NCI-H1048 (cell line): ENCODE measurements around the gene BACH2.
"Not testable (repeated sequence)": the region's sequence is repeated elsewhere in the genome, so short reads cannot be mapped to it uniquely, and the experiment has no call there.

Experiments used
- DNase-seq: peaks from one replicate; lab custom pipeline; 2025; lab: John Stamatoyannopoulos, UW

The BACH2 gene

DNA sequence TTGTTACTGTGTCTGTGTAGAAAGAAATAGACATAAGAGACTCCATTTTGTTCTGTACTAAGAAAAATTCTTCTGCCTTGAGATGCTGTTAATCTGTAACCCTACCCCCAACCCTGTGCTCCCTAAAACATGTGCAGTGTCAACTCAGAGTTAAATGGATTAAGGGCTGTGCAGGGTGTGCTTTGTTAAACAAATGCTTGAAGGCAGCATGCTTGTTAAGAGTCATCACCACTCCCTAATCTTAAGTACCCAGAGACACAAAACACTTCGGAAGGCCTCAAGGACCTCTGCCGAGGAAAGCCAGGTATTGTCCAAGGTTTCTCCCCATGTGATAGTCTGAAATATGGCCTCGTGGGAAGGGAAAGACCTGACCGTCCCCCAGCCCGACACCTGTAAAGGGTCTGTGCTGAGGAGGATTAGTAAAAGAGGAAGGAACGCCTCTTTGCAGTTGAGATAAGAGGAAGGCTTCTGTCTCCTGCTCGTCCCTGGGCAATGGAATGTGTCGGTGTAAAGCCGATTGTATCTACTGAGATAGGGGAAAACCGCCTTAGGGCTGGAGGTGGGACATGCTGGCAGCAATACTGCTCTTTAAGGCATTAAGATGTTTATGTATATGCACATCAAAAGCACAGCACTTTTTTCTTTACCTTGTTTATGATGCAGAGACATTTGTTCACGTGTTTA lies 405.7 kb downstream of the BACH2 start:
- not testable (repeated sequence) for DNase-seq

DNA sequence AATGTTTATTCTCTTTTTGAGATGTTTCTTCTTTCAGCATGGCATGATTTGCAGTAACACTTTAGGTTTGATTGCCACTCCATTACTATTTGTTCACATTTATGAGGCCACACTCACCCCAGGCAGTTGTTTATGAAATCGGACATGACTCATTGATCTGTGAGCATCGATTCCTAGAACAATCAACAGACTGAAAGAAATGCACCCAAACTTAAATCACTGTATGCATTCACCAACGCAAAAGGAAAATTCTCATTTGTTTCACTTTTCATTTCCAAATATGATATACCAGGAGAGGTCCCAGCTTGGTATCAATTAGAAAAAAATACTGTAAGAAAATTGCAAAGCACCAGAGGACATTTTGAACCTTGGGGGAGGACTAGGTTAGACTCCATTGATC lies 407.8 kb downstream of the BACH2 start:
- no peak for DNase-seq

DNA sequence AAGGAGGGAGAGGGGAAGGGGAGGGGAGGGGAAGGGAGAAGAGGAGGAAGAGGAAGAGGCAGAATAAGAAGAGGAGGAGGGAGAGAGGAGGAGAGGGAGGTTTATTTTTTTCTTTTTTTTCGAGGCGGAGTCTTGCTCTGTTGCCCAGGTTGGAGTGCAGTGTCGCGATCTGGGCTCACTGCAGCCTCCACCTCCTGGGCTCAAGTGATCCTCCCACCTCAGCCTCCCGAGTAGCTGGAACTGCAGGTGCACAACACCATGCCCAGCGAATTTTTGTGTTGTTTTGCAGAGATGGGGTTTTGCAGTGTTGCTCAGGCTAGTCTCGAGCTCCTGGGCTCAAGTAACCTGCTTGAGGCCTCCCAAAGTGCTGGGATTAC lies 408.5 kb downstream of the BACH2 start:
- DNase-seq = no peak

DNA sequence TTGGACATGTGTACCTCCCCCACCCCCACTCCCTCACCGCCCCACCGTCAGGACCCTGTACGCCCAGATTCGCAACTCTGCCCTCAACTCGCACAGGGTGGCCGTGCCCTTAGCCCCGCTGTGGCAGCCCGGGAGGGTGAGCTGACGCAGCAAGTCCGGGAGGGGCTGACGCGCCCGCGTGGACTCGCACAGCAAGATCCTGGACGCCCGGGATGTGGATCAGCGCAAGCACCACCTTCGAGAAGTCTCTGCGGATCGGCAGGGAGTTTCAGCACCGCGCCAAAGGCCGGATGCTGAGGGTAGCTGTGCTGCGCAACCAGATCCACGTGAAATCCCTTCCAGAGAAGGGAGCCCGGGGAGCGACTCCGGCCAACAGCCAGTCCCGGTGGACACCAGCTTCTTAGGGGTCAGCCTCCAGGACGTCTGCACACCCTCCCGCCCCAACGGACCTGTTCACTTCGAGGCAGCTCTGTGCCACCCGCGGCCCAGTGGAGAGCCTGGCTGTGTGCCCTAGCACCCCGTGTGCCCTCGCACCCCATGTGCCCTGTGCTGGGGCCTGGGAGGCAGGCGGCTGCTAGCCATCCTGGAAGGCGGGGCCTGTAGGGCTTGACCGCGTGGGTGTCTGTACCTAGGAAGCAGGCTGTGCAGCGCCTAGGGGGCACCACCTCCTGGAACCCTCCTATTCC lies 409.0 kb downstream of the BACH2 start:
- DNase-seq = no peak

DNA sequence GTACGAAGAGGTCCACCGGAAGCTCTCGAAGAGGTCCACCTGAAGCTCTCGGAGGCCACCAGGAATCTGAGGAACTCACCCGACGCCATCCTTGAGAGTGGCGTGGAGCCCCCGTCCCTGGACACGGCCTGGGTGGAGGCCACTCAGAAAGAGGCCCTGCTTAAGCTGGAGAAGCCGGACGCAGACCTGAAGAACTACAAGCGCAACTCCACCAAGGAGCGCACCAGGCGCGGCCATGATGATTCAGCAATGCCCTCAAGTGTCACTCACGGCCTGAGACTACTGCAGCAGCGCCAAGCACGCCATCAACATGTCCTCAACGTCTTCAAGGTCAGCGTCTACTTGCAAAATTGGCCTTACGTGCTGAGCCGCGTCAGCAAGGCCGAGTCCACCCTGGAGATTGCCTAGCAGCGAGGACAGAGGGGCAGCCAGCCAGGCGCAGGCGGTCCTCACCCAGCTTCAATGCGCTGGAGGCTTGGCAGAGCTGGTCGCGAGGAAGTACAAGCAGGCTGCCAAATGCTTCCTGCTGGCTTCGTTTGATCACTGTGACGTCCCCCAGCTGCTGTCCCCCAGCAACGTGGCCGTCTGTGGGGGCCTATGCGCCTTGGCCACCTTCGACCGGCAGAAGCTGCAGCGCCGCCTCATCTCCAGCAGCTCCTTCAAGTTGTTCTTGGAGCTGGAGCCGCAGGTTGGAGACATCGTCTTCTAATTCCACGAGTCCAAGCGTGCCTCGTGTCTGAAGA lies 410.1 kb downstream of the BACH2 start:
- DNase-seq = no peak
